Measurements from ENCODE around the gene MAP3K20. TPM values are rescaled to one million over a fixed set of nuclear protein-coding genes. Genes with fewer than 3 reads are reported as not detected.

MAP3K20 gene
- total and polyA plus RNA-seq, 2 donors (not counting 3 experiments of a cell fraction or from before 2014, with no cell fraction given): 7.8 to 31.5 TPM

DNA sequence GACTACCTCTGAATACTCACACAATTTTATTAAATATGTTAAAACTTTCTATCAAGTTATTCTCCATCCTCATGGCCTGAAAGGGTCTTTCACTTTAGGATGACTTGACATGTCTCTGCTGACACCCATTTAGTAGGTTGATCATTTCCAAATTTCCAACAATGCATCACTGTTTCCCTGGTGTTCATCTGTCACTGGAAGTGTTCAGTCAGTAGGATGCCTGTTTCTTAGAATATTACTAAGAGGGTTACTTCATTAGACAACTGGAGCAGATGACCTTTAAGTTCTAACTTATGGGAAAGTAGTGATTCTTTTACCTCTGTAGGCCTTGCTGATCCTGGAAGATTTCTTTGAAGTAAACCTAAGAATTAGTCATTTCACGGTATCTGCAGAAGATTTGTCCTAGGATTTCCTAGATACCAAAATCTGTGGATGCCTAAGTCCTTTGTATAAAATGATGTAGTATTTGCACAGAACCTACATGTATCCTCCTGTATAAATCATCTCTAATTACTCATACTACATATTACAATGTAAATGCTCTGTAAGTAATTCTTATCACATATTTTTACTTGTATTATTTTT lies 77.7 kb downstream of the MAP3K20 start:
- Histone ChIP-seq H3K4me1 (ENCODE audit: control insufficient read depth, extremely low read depth, insufficient read depth, low read length) (peaks cover 18% of the 10 kb centered on the region), H3K4me2 (ENCODE audit: insufficient read depth, low read length) (no peak overlapping the region), H3K27me3 (ENCODE audit: control insufficient read depth in 2 of 2, insufficient read depth in 2 of 2, low read length in 2 of 2) (no peaks in the 10 kb centered on the region), H2AFZ (ENCODE audit: low read depth, low read length) (no peak overlapping the region), H4K20me1 (replicated peaks; ENCODE audit: control insufficient read depth, extremely low read depth, insufficient read depth, low read length) (no peaks in the 10 kb centered on the region), H3K9ac (replicated peaks; ENCODE audit: extremely low read depth, insufficient read depth, low read length) (no peak overlapping the region), H3K36me3 (ENCODE audit: control insufficient read depth in 2 of 2, extremely low read depth in 1 of 2, insufficient read depth in 2 of 2, low read length in 2 of 2) (no peaks in the 10 kb centered on the region), H3K4me3 (replicated peaks in 1 of 3; ENCODE audit: insufficient read depth in 1 of 3, low read depth in 1 of 3, low read length in 3 of 3) (no peak overlapping the region), H3K79me2 (ENCODE audit: control insufficient read depth, insufficient read depth, low read length) (peaks cover 1% of the 10 kb centered on the region), H3K9me3 (replicated peaks; ENCODE audit: control insufficient read depth, insufficient read depth, low read length) (no peaks in the 10 kb centered on the region), H3K27ac (ENCODE audit: insufficient read depth, low read depth, low read length) (no peak overlapping the region), H3K9me1 (replicated peaks; ENCODE audit: control insufficient read depth, extremely low read depth, insufficient read depth, low read length) (no peaks in the 10 kb centered on the region)
- DNase-seq (ENCODE audit: low read depth, low spot score): no peak
- dilution Hi-C loops (cut with MboI; ENCODE audit: extremely low pct_ligation_motif_present, low sequenced_read_pairs): no loop called here
- ChIA-PET POLR2A (no interaction called here), CTCF (interaction anchor here (3.5 kb wide), 1 partner anchor 126 kb away, joined by 20 read pairs; no protein-coding TSS in a partner anchor)
- TF ChIP-seq, protein P1, sequence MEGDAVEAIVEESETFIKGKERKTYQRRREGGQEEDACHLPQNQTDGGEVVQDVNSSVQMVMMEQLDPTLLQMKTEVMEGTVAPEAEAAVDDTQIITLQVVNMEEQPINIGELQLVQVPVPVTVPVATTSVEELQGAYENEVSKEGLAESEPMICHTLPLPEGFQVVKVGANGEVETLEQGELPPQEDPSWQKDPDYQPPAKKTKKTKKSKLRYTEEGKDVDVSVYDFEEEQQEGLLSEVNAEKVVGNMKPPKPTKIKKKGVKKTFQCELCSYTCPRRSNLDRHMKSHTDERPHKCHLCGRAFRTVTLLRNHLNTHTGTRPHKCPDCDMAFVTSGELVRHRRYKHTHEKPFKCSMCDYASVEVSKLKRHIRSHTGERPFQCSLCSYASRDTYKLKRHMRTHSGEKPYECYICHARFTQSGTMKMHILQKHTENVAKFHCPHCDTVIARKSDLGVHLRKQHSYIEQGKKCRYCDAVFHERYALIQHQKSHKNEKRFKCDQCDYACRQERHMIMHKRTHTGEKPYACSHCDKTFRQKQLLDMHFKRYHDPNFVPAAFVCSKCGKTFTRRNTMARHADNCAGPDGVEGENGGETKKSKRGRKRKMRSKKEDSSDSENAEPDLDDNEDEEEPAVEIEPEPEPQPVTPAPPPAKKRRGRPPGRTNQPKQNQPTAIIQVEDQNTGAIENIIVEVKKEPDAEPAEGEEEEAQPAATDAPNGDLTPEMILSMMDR (IDR thresholded peaks at IDR 0.05; ENCODE audit: extremely low read depth in 1 of 2, insufficient read depth in 1 of 2, low read depth in 1 of 2, low read length in 2 of 2): no peak
- no peak for FAIRE-seq
- BruUV-seq (replicated peaks): no TSS peak
- intact Hi-C loops (cut with micrococcal nuclease): no loop called here

DNA sequence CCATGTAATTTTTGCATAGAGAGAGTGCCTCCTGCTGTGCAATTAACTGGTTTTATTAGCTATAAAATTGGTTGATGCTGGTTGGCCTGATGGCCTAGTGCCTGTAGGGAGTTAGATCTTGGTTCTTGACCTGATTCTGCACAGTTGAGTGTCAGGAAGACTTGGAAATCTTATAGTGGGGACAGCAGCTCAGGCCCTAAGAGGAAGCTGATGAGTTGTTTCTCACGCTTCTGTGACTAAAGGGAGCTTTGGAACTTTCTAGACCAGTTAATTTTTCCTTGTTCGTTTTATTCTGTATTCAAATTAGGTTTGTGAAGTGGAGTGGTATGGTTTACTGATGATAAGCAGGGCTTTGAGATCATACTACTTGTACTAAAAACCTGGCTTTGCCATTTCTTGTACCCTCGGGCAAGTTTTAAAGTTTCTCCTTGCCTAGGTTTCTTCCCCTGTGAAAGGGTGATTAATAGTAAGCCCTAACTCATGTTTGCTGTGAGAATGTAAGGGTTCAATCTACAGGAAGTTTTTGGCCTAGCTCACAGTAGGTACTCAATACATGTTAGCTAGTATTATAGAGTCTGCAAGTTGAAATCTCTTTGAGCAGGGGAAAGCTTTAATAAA lies 82.1 kb downstream of the MAP3K20 start:
- Histone ChIP-seq H3K4me1 (ENCODE audit: control insufficient read depth, extremely low read depth, insufficient read depth, low read length) (peaks cover 4% of the 10 kb centered on the region), H3K27ac (ENCODE audit: insufficient read depth, low read depth, low read length) (no peak overlapping the region), H3K9ac (replicated peaks; ENCODE audit: extremely low read depth, insufficient read depth, low read length) (no peak overlapping the region), H2AFZ (ENCODE audit: low read depth, low read length) (no peak overlapping the region), H3K9me3 (replicated peaks; ENCODE audit: control insufficient read depth, insufficient read depth, low read length) (no peaks in the 10 kb centered on the region), H3K4me3 (replicated peaks in 1 of 3; ENCODE audit: insufficient read depth in 1 of 3, low read depth in 1 of 3, low read length in 3 of 3) (no peak overlapping the region), H3K79me2 (ENCODE audit: control insufficient read depth, insufficient read depth, low read length) (peaks cover 3% of the 10 kb centered on the region), H3K27me3 (ENCODE audit: control insufficient read depth in 2 of 2, insufficient read depth in 2 of 2, low read length in 2 of 2) (no peaks in the 10 kb centered on the region), H3K9me1 (replicated peaks; ENCODE audit: control insufficient read depth, extremely low read depth, insufficient read depth, low read length) (no peaks in the 10 kb centered on the region), H3K4me2 (ENCODE audit: insufficient read depth, low read length) (no peak overlapping the region), H4K20me1 (replicated peaks; ENCODE audit: control insufficient read depth, extremely low read depth, insufficient read depth, low read length) (no peaks in the 10 kb centered on the region), H3K36me3 (ENCODE audit: control insufficient read depth in 2 of 2, extremely low read depth in 1 of 2, insufficient read depth in 2 of 2, low read length in 2 of 2) (no peaks in the 10 kb centered on the region)
- intact Hi-C loops (cut with micrococcal nuclease) (no loop called here), dilution Hi-C loops (cut with MboI; ENCODE audit: extremely low pct_ligation_motif_present, low sequenced_read_pairs) (no loop called here)
- BruUV-seq (replicated peaks): no TSS peak
- FAIRE-seq (no peak), DNase-seq (ENCODE audit: low read depth, low spot score) (no peak)
- POLR2A ChIA-PET: no interaction called here
- TF ChIP-seq, protein P2, sequence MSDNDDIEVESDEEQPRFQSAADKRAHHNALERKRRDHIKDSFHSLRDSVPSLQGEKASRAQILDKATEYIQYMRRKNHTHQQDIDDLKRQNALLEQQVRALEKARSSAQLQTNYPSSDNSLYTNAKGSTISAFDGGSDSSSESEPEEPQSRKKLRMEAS (IDR thresholded peaks at IDR 0.05; ENCODE audit: insufficient read depth, insufficient read length): no peak
- TF ChIP-seq, protein P1 (IDR thresholded peaks at IDR 0.05; ENCODE audit: extremely low read depth in 1 of 2, insufficient read depth in 1 of 2, low read depth in 1 of 2, low read length in 2 of 2): no peak
- TF ChIP-seq GATA2 (IDR thresholded peaks at IDR 0.05; ENCODE audit: insufficient read depth, insufficient read length, low read depth, low read length) (no peak), POLR2AphosphoS5 (IDR thresholded peaks at IDR 0.05; ENCODE audit: insufficient read depth, low read depth, low read length) (no peak), POLR2A (IDR thresholded peaks at IDR 0.05; ENCODE audit: low read depth, low read length) (no peak), MYC (IDR thresholded peaks at IDR 0.05; ENCODE audit: low read depth, low read length) (no peak), EZH2 (IDR thresholded peaks at IDR 0.05; ENCODE audit: borderline replicate concordance, low read depth, low read length, severe bottlenecking) (no peak), FOS (IDR thresholded peaks at IDR 0.05; ENCODE audit: borderline replicate concordance, insufficient read depth, low read length) (no peak), JUN (IDR thresholded peaks at IDR 0.05; ENCODE audit: borderline replicate concordance, insufficient read depth, insufficient read length, low read depth) (no peak)
- CTCF ChIA-PET: interaction anchor here (1.0 to 1.1 kb wide), 4 partner anchors 9 to 129 kb away, joined by 3 to 11 read pairs (median 3); no protein-coding TSS in a partner anchor
